ENCODE measurements around the gene HPSE2. TPM values are rescaled to one million over a fixed set of nuclear protein-coding genes. Genes with fewer than 3 reads are reported as not detected.

The HPSE2 gene
- total and polyA plus RNA-seq, 2 of the 8 experiments (the other 6 are each of a cell fraction or from before 2014, with no cell fraction given), result 0.41 to 0.58 TPM

DNA sequence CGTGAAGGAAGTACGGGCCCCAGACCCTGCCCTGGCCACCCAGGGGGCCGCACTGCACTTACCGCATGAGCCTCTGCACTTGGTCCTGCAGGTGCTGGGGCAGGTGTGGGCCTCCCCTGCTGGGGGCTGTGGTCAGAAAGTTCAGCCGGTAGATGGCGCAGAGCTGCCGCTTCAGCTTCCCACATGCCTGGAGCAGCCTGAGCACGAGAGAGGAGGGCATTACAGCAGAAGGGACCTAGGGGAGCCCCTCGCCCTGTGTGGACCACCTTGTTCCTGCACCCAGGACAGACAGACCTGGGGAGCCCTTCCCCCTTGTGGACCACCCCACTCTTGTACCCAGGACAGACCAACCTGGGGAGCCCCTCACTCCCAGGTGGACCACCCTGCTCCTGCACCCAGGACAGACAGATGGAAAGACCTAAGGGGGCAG, 811.9 kb downstream of the HPSE2 start (continued):
- TF ChIP-seq RBBP5 (IDR thresholded peaks at IDR 0.05; ENCODE audit: borderline replicate concordance, low read depth, low read length) (no peak), HDAC6 (IDR thresholded peaks at IDR 0.05; ENCODE audit: low read depth, low read length) (no peak), TBP (IDR thresholded peaks at IDR 0.05; ENCODE audit: low read depth, low read length) (no peak), BACH1 (IDR thresholded peaks at IDR 0.05; ENCODE audit: low read length) (no peak), JUN (IDR thresholded peaks at IDR 0.05; ENCODE audit: low read depth, low read length) (no peak), MAFK (IDR thresholded peaks at IDR 0.05; ENCODE audit: low read depth, low read length) (no peak), TCF12 (IDR thresholded peaks at IDR 0.05; ENCODE audit: low read depth, low read length) (0 out of 2 replicates have a peak, but pooled peaks have one; percentile 20), SAP30 (IDR thresholded peaks at IDR 0.05; ENCODE audit: insufficient read depth, insufficient replicate concordance, low read length) (no peak), GABPA (IDR thresholded peaks at IDR 0.05; ENCODE audit: borderline replicate concordance, insufficient read depth, low read length) (no peak), KDM5A (IDR thresholded peaks at IDR 0.05; ENCODE audit: low read length) (no peak), GTF2F1 (IDR thresholded peaks at IDR 0.05; ENCODE audit: borderline replicate concordance, low read depth, low read length) (no peak)
- TF ChIP-seq, protein P1, sequence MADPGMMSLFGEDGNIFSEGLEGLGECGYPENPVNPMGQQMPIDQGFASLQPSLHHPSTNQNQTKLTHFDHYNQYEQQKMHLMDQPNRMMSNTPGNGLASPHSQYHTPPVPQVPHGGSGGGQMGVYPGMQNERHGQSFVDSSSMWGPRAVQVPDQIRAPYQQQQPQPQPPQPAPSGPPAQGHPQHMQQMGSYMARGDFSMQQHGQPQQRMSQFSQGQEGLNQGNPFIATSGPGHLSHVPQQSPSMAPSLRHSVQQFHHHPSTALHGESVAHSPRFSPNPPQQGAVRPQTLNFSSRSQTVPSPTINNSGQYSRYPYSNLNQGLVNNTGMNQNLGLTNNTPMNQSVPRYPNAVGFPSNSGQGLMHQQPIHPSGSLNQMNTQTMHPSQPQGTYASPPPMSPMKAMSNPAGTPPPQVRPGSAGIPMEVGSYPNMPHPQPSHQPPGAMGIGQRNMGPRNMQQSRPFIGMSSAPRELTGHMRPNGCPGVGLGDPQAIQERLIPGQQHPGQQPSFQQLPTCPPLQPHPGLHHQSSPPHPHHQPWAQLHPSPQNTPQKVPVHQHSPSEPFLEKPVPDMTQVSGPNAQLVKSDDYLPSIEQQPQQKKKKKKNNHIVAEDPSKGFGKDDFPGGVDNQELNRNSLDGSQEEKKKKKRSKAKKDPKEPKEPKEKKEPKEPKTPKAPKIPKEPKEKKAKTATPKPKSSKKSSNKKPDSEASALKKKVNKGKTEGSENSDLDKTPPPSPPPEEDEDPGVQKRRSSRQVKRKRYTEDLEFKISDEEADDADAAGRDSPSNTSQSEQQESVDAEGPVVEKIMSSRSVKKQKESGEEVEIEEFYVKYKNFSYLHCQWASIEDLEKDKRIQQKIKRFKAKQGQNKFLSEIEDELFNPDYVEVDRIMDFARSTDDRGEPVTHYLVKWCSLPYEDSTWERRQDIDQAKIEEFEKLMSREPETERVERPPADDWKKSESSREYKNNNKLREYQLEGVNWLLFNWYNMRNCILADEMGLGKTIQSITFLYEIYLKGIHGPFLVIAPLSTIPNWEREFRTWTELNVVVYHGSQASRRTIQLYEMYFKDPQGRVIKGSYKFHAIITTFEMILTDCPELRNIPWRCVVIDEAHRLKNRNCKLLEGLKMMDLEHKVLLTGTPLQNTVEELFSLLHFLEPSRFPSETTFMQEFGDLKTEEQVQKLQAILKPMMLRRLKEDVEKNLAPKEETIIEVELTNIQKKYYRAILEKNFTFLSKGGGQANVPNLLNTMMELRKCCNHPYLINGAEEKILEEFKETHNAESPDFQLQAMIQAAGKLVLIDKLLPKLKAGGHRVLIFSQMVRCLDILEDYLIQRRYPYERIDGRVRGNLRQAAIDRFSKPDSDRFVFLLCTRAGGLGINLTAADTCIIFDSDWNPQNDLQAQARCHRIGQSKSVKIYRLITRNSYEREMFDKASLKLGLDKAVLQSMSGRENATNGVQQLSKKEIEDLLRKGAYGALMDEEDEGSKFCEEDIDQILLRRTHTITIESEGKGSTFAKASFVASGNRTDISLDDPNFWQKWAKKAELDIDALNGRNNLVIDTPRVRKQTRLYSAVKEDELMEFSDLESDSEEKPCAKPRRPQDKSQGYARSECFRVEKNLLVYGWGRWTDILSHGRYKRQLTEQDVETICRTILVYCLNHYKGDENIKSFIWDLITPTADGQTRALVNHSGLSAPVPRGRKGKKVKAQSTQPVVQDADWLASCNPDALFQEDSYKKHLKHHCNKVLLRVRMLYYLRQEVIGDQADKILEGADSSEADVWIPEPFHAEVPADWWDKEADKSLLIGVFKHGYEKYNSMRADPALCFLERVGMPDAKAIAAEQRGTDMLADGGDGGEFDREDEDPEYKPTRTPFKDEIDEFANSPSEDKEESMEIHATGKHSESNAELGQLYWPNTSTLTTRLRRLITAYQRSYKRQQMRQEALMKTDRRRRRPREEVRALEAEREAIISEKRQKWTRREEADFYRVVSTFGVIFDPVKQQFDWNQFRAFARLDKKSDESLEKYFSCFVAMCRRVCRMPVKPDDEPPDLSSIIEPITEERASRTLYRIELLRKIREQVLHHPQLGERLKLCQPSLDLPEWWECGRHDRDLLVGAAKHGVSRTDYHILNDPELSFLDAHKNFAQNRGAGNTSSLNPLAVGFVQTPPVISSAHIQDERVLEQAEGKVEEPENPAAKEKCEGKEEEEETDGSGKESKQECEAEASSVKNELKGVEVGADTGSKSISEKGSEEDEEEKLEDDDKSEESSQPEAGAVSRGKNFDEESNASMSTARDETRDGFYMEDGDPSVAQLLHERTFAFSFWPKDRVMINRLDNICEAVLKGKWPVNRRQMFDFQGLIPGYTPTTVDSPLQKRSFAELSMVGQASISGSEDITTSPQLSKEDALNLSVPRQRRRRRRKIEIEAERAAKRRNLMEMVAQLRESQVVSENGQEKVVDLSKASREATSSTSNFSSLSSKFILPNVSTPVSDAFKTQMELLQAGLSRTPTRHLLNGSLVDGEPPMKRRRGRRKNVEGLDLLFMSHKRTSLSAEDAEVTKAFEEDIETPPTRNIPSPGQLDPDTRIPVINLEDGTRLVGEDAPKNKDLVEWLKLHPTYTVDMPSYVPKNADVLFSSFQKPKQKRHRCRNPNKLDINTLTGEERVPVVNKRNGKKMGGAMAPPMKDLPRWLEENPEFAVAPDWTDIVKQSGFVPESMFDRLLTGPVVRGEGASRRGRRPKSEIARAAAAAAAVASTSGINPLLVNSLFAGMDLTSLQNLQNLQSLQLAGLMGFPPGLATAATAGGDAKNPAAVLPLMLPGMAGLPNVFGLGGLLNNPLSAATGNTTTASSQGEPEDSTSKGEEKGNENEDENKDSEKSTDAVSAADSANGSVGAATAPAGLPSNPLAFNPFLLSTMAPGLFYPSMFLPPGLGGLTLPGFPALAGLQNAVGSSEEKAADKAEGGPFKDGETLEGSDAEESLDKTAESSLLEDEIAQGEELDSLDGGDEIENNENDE (IDR thresholded peaks at IDR 0.05; ENCODE audit: insufficient replicate concordance, low read length), result no peak

All from H1 (cell line).